OCI-LY7 (cell line): Measurements from ENCODE around the gene MARCHF5. TPM values are rescaled to one million over a fixed set of nuclear protein-coding genes. Genes with fewer than 3 reads are reported as not detected.

Experiments
- BruUV-seq: library from RNA; stranded (reverse); fragments of 400-500 nt; replicated peaks from 2 replicates; lab custom pipeline; 2021; lab: Mats Ljungman, UMichigan
- CTCF ChIA-PET: fragments of 300-600 bp; sonication (Branson Sonifier 250); formaldehyde crosslinking; loops from one replicate; lab custom pipeline; 2022; ENCODE audit warnings: antibody characterized with exemption; ENCODE audit not compliant: unreplicated experiment; lab: Charles Lee
- POLR2A ChIA-PET: fragments of 300-600 bp; sonication (Branson Sonifier 250); formaldehyde crosslinking; loops from one replicate; lab custom pipeline; 2022; ENCODE audit warnings: antibody characterized with exemption; lab: Charles Lee
- DNase-seq: peaks from one replicate; pipeline ENCODE4 v3.0.0-alpha.2; 2015; ENCODE audit warnings: low spot score
- H2AFZ ChIP-seq: fragments of 200-600 bp; sonication (generic), shearing (Covaris generic); 2 replicates; pipeline ENCODE4 v1.6.1; 2014; ENCODE audit warnings: mild to moderate bottlenecking, antibody characterized with exemption, low read length, moderate library complexity
- H3K27ac ChIP-seq: fragments of 200-600 bp; sonication (generic); 2 replicates; pipeline ENCODE4 v1.5.1; 2014; ENCODE audit warnings: mixed run types, low read depth, mild to moderate bottlenecking, moderate library complexity, low read length, inconsistent platforms; ENCODE audit not compliant: poor library complexity, severe bottlenecking
- H3K36me3 ChIP-seq: fragments of 200-600 bp; sonication (generic); 2 replicates; pipeline ENCODE4 v1.6.1; 2014; ENCODE audit warnings: mild to moderate bottlenecking, antibody characterized with exemption, low read length, moderate library complexity, mixed read lengths; ENCODE audit not compliant: insufficient read depth
- H3K4me1 ChIP-seq: fragments of 200-600 bp; sonication (generic); 2 replicates; pipeline ENCODE4 v1.5.1; 2014; ENCODE audit warnings: mild to moderate bottlenecking, low read length; ENCODE audit not compliant: insufficient read depth, poor library complexity, severe bottlenecking
- H3K4me2 ChIP-seq: fragments of 200-600 bp; sonication (generic); 2 replicates; pipeline ENCODE4 v1.6.1; 2014; ENCODE audit warnings: mild to moderate bottlenecking, low read length
- H3K4me3 ChIP-seq: fragments of 200-600 bp; sonication (generic); 2 replicates; pipeline ENCODE4 v1.5.1; 2014; ENCODE audit warnings: mild to moderate bottlenecking, low read depth, low read length; ENCODE audit not compliant: poor library complexity, severe bottlenecking
- H3K79me2 ChIP-seq: fragments of 200-600 bp; sonication (generic); 2 replicates; pipeline ENCODE4 v1.6.1; 2016; ENCODE audit warnings: low read depth, mild to moderate bottlenecking, low read length, moderate library complexity, mixed read lengths; ENCODE audit not compliant: insufficient read depth
- H3K9me2 ChIP-seq: fragments of 200-600 bp; sonication (generic); 2 replicates; pipeline ENCODE4 v1.6.1; 2016; ENCODE audit warnings: mild to moderate bottlenecking, low read length, mixed read lengths; ENCODE audit not compliant: insufficient read depth
- H3K9me3 ChIP-seq: fragments of 200-600 bp; sonication (generic); 2 replicates; pipeline ENCODE4 v1.6.1; 2014; ENCODE audit warnings: mild to moderate bottlenecking, mixed run types, low read length, mixed read lengths
- H4K20me1 ChIP-seq: fragments of 200-600 bp; sonication (generic); 2 replicates; pipeline ENCODE4 v1.6.1; 2014; ENCODE audit warnings: mild to moderate bottlenecking, antibody characterized with exemption, low read length, moderate library complexity, mixed read lengths; ENCODE audit not compliant: insufficient read depth
- CTCF ChIP-seq: fragments of 200-600 bp; sonication (generic); conservative IDR thresholded peaks from 2 replicates; pipeline ENCODE4 v1.5.1; 2014; ENCODE audit warnings: mild to moderate bottlenecking, antibody characterized with exemption, low read length, moderate library complexity, mixed read lengths
- EZH2phosphoT487 ChIP-seq: fragments of 200-600 bp; sonication (generic); IDR thresholded peaks from 2 replicates; pipeline ENCODE4 v1.6.1; 2018; ENCODE audit warnings: low read depth, borderline replicate concordance, mild to moderate bottlenecking, mixed run types, antibody characterized with exemption, low read length, moderate library complexity, mixed read lengths
- intact Hi-C: fragments of 100-400 bp; cut with micrococcal nuclease; formaldehyde crosslinking; loops from one replicate; pipeline ENCODE4 v1.10.0; 2022; ENCODE audit not compliant: unreplicated experiment
- total RNA-seq, 2 experiments: library from RNA; depleted of rRNA in 1 of 2; stranded (reverse); fragments of >200 nt in 1 of 2; shearing (Covaris generic) in 1 of 2; gene quantifications; 2 replicates each; pipeline ENCODE4 v1.2.3, GENCODE V29; 2014 to 2022

Gene MARCHF5
- total RNA-seq, 2 experiments from 2014 or later: 5.9 to 31.7 TPM

GRCh38 chr10:92242380-92242779 lies 48.6 kb upstream of the MARCHF5 start:
- Histone ChIP-seq H3K4me2 (peak overlapping the region; percentile 56; the same call in 1 of the 2 replicates), H3K79me2 (no peaks in the 10 kb centered on the region), H3K4me1 (peaks cover 43% of the 10 kb centered on the region), H3K27ac (no peak overlapping the region), H3K4me3 (no peak overlapping the region), H3K9me2 (no peaks in the 10 kb centered on the region), H4K20me1 (no peaks in the 10 kb centered on the region), H3K36me3 (no peaks in the 10 kb centered on the region), H3K9me3 (no peaks in the 10 kb centered on the region), H2AFZ (no peak overlapping the region; the same call in 1 of the 2 replicates)
- TF ChIP-seq EZH2phosphoT487 (no peak), CTCF (no peak)
- intact Hi-C loops: loop anchor here (5.0 kb wide), 1 partner anchor 155 kb away; no protein-coding TSS in a partner anchor
- ChIA-PET CTCF (no interaction called here), POLR2A (interaction anchor here (0.5 to 1.7 kb wide), 3 partner anchors 13 to 1184 kb away, joined by 5 to 7 read pairs (median 7); no protein-coding TSS in a partner anchor)
- no peak for DNase-seq
- BruUV-seq: no TSS peak

GRCh38 chr10:92242910-92243671 lies 47.9 kb upstream of the MARCHF5 start:
- Histone ChIP-seq H3K4me1 (peaks cover 41% of the 10 kb centered on the region), H3K9me2 (no peaks in the 10 kb centered on the region), H4K20me1 (no peaks in the 10 kb centered on the region), H3K9me3 (no peaks in the 10 kb centered on the region), H3K79me2 (no peaks in the 10 kb centered on the region), H3K4me2 (peak overlapping the region; percentile 56), H3K36me3 (no peaks in the 10 kb centered on the region), H3K4me3 (peak overlapping the region; percentile 35), H3K27ac (no peak overlapping the region), H2AFZ (peak overlapping the region; percentile 72; the same call in 1 of the 2 replicates)
- no TSS peak for BruUV-seq
- intact Hi-C loops: loop anchor here (5.0 kb wide), 1 partner anchor 156 kb away; no protein-coding TSS in a partner anchor
- ChIA-PET POLR2A (interaction anchor here (0.5 to 1.7 kb wide), 7 partner anchors 12 to 1183 kb away, joined by 3 to 7 read pairs (median 5); no protein-coding TSS in a partner anchor), CTCF (no interaction called here)
- DNase-seq: peak; percentile 77
- TF ChIP-seq CTCF: no peak
- no peak for TF ChIP-seq EZH2phosphoT487

GRCh38 chr10:92244796-92245195 lies 46.2 kb upstream of the MARCHF5 start:
- Histone ChIP-seq H3K79me2 (no peaks in the 10 kb centered on the region), H4K20me1 (no peaks in the 10 kb centered on the region), H3K36me3 (no peaks in the 10 kb centered on the region), H3K27ac (no peak overlapping the region), H3K4me1 (peaks cover 24% of the 10 kb centered on the region), H3K4me2 (no peak overlapping the region), H3K4me3 (no peak overlapping the region), H3K9me2 (no peaks in the 10 kb centered on the region), H2AFZ (no peak overlapping the region), H3K9me3 (no peaks in the 10 kb centered on the region)
- TF ChIP-seq CTCF (no peak), EZH2phosphoT487 (no peak)
- intact Hi-C loops: loop anchor here (5.0 kb wide), 1 partner anchor 157 kb away; no protein-coding TSS in a partner anchor
- BruUV-seq: no TSS peak
- CTCF ChIA-PET: no interaction called here
- no peak for DNase-seq
- POLR2A ChIA-PET: interaction anchor here (0.6 to 1.5 kb wide), 4 partner anchors 10 to 592 kb away, joined by 3 to 6 read pairs (median 3); no protein-coding TSS in a partner anchor
